Liver (tissue), 9 donors: Measurements from ENCODE around the gene PPP3CA. TPM values are rescaled to one million over a fixed set of nuclear protein-coding genes. Genes with fewer than 3 reads are reported as not detected.

Experiments used
- DNase-seq: peaks from one replicate; pipeline ENCODE4 v3.0.0-alpha.2; 2017; ENCODE audit warnings: low spot score
- H3K27ac ChIP-seq, 2 donors: one replicate each; pipeline ENCODE4 v1.7.0; 2013; ENCODE audit warnings: inconsistent platforms in 2 of 2, low read length in 2 of 2, control low read depth in 1 of 2, low read depth in 1 of 2, mild to moderate bottlenecking in 1 of 2
- H3K27me3 ChIP-seq, 4 donors: one replicate each; pipeline versions ENCODE4 v1.6.1 to v1.7.0; 2013; ENCODE audit warnings: low read length in 3 of 4, inconsistent platforms in 1 of 4, mild to moderate bottlenecking in 1 of 4, moderate library complexity in 1 of 4; ENCODE audit not compliant: control insufficient read depth in 4 of 4, insufficient read depth in 4 of 4
- H3K36me3 ChIP-seq, 4 donors: one replicate each; pipeline versions ENCODE4 v1.6.1 to v1.7.0; 2013; ENCODE audit warnings: low read length in 3 of 4, mild to moderate bottlenecking in 3 of 4, low read depth in 1 of 4, moderate library complexity in 1 of 4; ENCODE audit not compliant: control insufficient read depth in 4 of 4, insufficient read depth in 3 of 4
- H3K4me1 ChIP-seq, 4 donors: one replicate each; pipeline versions ENCODE4 v1.6.1 to v1.7.0; 2013; ENCODE audit warnings: low read length in 3 of 4, mild to moderate bottlenecking in 3 of 4, moderate library complexity in 1 of 4; ENCODE audit not compliant: control insufficient read depth in 4 of 4, insufficient read depth in 4 of 4
- H3K4me3 ChIP-seq, 3 donors: one replicate each; pipeline versions ENCODE4 v1.6.1 to v1.7.0; 2013; ENCODE audit warnings: low read length in 3 of 3, control low read depth in 1 of 3, low read depth in 1 of 3, mild to moderate bottlenecking in 1 of 3
- H3K9ac ChIP-seq, 2 donors: one replicate each; pipeline ENCODE4 v1.7.0; 2013; ENCODE audit warnings: low read length in 2 of 2, mild to moderate bottlenecking in 2 of 2, moderate library complexity in 2 of 2, control low read depth in 1 of 2, low read depth in 1 of 2
- H3K9me3 ChIP-seq, 4 donors: one replicate each; pipeline versions ENCODE4 v1.6.1 to v1.7.0; 2013; ENCODE audit warnings: low read length in 3 of 4; ENCODE audit not compliant: control insufficient read depth in 4 of 4
- EGR1 ChIP-seq, 2 donors: IDR thresholded peaks; 2 replicates each; pipeline ENCODE4 v1.6.1; 2016 to 2018; ENCODE audit warnings: antibody characterized with exemption in 2 of 2, low read depth in 2 of 2
- FOXA1 ChIP-seq: IDR thresholded peaks from 2 replicates; pipeline ENCODE4 v1.6.1; 2016; ENCODE audit warnings: antibody characterized with exemption
- FOXA2 ChIP-seq: IDR thresholded peaks from 2 replicates; pipeline ENCODE4 v1.6.1; 2016; ENCODE audit warnings: antibody characterized with exemption
- GABPA ChIP-seq, 2 donors: IDR thresholded peaks in 1 of 2; conservative IDR thresholded peaks in 1 of 2; 2 replicates each; pipeline ENCODE4 v1.6.1; 2016; ENCODE audit warnings: antibody characterized with exemption in 2 of 2, mild to moderate bottlenecking in 1 of 2, moderate library complexity in 1 of 2
- HNF4A ChIP-seq, 2 donors: conservative IDR thresholded peaks; 2 replicates each; pipeline ENCODE4 v1.6.1; 2016; ENCODE audit warnings: antibody characterized with exemption in 2 of 2, mild to moderate bottlenecking in 2 of 2
- HNF4G ChIP-seq: IDR thresholded peaks from 2 replicates; pipeline ENCODE4 v1.6.1; 2016; ENCODE audit warnings: antibody characterized with exemption
- JUND ChIP-seq, 2 donors: IDR thresholded peaks; 2 replicates each; pipeline ENCODE4 v1.6.1; 2016; ENCODE audit warnings: antibody characterized with exemption in 2 of 2
- NR2F2 ChIP-seq: IDR thresholded peaks from 2 replicates; pipeline ENCODE4 v1.6.1; 2016; ENCODE audit warnings: antibody characterized with exemption
- RAD21 ChIP-seq, 2 donors: IDR thresholded peaks; 2 replicates each; pipeline ENCODE4 v1.6.1; 2016; ENCODE audit warnings: antibody characterized with exemption in 2 of 2, mild to moderate bottlenecking in 2 of 2
- RXRA ChIP-seq, 2 donors: IDR thresholded peaks; 2 replicates each; pipeline ENCODE4 v1.6.1; 2017 to 2018; ENCODE audit warnings: antibody characterized with exemption in 2 of 2, mild to moderate bottlenecking in 1 of 2
- SP1 ChIP-seq: IDR thresholded peaks from 2 replicates; pipeline ENCODE4 v1.6.1; 2018; ENCODE audit warnings: antibody characterized with exemption, mild to moderate bottlenecking
- TAF1 ChIP-seq: conservative IDR thresholded peaks from 2 replicates; pipeline ENCODE4 v1.6.1; 2016; ENCODE audit warnings: antibody characterized with exemption, mild to moderate bottlenecking
- YY1 ChIP-seq: IDR thresholded peaks from 2 replicates; pipeline ENCODE4 v1.6.1; 2016; ENCODE audit warnings: antibody characterized with exemption, mild to moderate bottlenecking
- WGBS: extraction: QIAGEN DNeasy Blood & Tissue Kit; methylation state at CpG from one replicate; pipeline ENCODE4 v1.1.7; 2013; 5-methylcytosine and 5-hydroxymethylcytosine counted together
- polyA plus RNA-seq, 2 donors: library from polyadenylated mRNA; stranded (reverse) in 1 of 2; unstranded in 1 of 2; fragments of 200-250 nt in 1 of 2; fragments of >200 nt in 1 of 2; fragmentation: Nextera tagmentation in 1 of 2; extraction: Ambion mirVana in 1 of 2; gene quantifications; one replicate each; pipeline versions ENCODE4 v1.2.1 to v1.2.3, GENCODE V29; 2013 to 2015
- total RNA-seq, 2 donors: library from RNA; depleted of rRNA; stranded (reverse); fragments of >200 nt; gene quantifications; one replicate each; pipeline ENCODE4 v1.2.3, GENCODE V29; 2014
- TF ChIP-seq, protein P1 (sequence below): IDR thresholded peaks from 2 replicates; pipeline ENCODE4 v1.6.1; 2016; ENCODE audit warnings: antibody characterized with exemption
- TF ChIP-seq, protein P2 (sequence below): IDR thresholded peaks from 2 replicates; pipeline ENCODE4 v1.6.1; 2016; ENCODE audit warnings: antibody characterized with exemption
- TF ChIP-seq, protein P3 (sequence below): fragments of 150-350 bp; IDR thresholded peaks from 2 replicates; pipeline ENCODE4 v1.5.1; 2017; ENCODE audit warnings: improper control_type of control experiment, low read depth, low read length; ENCODE audit not compliant: missing input control
- TF ChIP-seq, protein P4 (sequence below): IDR thresholded peaks from 2 replicates; pipeline ENCODE4 v1.6.1; 2016; ENCODE audit warnings: antibody characterized with exemption, mild to moderate bottlenecking
- TF ChIP-seq, protein P5 (sequence below): IDR thresholded peaks from 2 replicates; pipeline ENCODE4 v1.6.1; 2016; ENCODE audit warnings: antibody characterized with exemption
- donor health status: healthy.
- donor health status: healthy.
- donor health status: healthy.
- donor health status: healthy.
- donor health status: healthy.

The PPP3CA gene
- total and polyA plus RNA-seq, 4 donors: 3.6 to 18.2 (median 14.2) TPM

DNA sequence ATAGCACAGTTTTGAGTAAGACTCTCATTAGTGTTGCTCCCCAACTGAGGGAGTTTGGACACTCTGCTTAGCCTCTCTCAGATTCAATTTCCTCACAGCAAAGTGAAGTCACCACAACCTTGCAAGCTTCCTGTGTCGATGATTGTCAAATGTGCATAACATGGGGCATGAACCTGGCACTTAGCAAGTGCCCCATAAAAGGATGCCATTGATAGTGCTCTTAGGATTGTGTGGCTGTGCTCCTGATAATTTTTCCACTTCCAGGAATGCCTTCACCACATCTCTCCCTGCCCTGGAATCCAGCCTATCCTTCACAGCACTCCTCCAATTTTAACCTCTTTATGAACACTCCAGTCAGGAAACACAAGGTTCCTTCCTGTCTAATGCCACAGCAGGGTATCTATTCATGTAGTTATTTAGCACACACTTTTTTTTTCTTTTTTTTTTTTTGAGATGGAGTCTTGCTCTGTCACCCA, 309.4 kb downstream of the PPP3CA start:
- no peaks in the 10 kb centered on the region for H3K27me3 ChIP-seq
- TF ChIP-seq TAF1 (no peak), FOXA1 (no peak), RAD21 (IDR thresholded peaks at IDR 0.05) (no peak), NR2F2 (no peak), JUND (IDR thresholded peaks at IDR 0.05) (no peak), HNF4G (no peak), SP1 (no peak), HNF4A (conservative IDR thresholded peaks at IDR 0.05) (no peak), FOXA2 (no peak), RXRA (IDR thresholded peaks at IDR 0.05) (no peak), GABPA (IDR thresholded peaks at IDR 0.05 in 1 of 2, conservative IDR thresholded peaks at IDR 0.05 in 1 of 2) (no peak), YY1 (no peak), EGR1 (IDR thresholded peaks at IDR 0.05; ENCODE audit: low read depth in 2 of 2) (no peak)
- TF ChIP-seq, protein P1, sequence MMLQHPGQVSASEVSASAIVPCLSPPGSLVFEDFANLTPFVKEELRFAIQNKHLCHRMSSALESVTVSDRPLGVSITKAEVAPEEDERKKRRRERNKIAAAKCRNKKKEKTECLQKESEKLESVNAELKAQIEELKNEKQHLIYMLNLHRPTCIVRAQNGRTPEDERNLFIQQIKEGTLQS: no peak
- TF ChIP-seq, protein P2, sequence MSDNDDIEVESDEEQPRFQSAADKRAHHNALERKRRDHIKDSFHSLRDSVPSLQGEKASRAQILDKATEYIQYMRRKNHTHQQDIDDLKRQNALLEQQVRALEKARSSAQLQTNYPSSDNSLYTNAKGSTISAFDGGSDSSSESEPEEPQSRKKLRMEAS: no peak
- TF ChIP-seq, protein P3, sequence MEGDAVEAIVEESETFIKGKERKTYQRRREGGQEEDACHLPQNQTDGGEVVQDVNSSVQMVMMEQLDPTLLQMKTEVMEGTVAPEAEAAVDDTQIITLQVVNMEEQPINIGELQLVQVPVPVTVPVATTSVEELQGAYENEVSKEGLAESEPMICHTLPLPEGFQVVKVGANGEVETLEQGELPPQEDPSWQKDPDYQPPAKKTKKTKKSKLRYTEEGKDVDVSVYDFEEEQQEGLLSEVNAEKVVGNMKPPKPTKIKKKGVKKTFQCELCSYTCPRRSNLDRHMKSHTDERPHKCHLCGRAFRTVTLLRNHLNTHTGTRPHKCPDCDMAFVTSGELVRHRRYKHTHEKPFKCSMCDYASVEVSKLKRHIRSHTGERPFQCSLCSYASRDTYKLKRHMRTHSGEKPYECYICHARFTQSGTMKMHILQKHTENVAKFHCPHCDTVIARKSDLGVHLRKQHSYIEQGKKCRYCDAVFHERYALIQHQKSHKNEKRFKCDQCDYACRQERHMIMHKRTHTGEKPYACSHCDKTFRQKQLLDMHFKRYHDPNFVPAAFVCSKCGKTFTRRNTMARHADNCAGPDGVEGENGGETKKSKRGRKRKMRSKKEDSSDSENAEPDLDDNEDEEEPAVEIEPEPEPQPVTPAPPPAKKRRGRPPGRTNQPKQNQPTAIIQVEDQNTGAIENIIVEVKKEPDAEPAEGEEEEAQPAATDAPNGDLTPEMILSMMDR: no peak
- TF ChIP-seq, protein P4, sequence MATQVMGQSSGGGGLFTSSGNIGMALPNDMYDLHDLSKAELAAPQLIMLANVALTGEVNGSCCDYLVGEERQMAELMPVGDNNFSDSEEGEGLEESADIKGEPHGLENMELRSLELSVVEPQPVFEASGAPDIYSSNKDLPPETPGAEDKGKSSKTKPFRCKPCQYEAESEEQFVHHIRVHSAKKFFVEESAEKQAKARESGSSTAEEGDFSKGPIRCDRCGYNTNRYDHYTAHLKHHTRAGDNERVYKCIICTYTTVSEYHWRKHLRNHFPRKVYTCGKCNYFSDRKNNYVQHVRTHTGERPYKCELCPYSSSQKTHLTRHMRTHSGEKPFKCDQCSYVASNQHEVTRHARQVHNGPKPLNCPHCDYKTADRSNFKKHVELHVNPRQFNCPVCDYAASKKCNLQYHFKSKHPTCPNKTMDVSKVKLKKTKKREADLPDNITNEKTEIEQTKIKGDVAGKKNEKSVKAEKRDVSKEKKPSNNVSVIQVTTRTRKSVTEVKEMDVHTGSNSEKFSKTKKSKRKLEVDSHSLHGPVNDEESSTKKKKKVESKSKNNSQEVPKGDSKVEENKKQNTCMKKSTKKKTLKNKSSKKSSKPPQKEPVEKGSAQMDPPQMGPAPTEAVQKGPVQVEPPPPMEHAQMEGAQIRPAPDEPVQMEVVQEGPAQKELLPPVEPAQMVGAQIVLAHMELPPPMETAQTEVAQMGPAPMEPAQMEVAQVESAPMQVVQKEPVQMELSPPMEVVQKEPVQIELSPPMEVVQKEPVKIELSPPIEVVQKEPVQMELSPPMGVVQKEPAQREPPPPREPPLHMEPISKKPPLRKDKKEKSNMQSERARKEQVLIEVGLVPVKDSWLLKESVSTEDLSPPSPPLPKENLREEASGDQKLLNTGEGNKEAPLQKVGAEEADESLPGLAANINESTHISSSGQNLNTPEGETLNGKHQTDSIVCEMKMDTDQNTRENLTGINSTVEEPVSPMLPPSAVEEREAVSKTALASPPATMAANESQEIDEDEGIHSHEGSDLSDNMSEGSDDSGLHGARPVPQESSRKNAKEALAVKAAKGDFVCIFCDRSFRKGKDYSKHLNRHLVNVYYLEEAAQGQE: no peak
- TF ChIP-seq, protein P5, sequence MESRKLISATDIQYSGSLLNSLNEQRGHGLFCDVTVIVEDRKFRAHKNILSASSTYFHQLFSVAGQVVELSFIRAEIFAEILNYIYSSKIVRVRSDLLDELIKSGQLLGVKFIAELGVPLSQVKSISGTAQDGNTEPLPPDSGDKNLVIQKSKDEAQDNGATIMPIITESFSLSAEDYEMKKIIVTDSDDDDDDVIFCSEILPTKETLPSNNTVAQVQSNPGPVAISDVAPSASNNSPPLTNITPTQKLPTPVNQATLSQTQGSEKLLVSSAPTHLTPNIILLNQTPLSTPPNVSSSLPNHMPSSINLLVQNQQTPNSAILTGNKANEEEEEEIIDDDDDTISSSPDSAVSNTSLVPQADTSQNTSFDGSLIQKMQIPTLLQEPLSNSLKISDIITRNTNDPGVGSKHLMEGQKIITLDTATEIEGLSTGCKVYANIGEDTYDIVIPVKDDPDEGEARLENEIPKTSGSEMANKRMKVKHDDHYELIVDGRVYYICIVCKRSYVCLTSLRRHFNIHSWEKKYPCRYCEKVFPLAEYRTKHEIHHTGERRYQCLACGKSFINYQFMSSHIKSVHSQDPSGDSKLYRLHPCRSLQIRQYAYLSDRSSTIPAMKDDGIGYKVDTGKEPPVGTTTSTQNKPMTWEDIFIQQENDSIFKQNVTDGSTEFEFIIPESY: no peak
- 83% methylated on average over 1 of the region's 1 CpG for WGBS
- H3K9me3 ChIP-seq: no peaks in the 10 kb centered on the region
- no peak overlapping the region for H3K9ac ChIP-seq
- DNase-seq: no peak
- peaks cover 2 to 8% (median 6%) of the 10 kb centered on the region in 4 donors for H3K36me3 ChIP-seq
- no peak overlapping the region for H3K4me3 ChIP-seq
- H3K27ac ChIP-seq: no peak overlapping the region
- H3K4me1 ChIP-seq: peaks cover 0 to 1% (median 0%) of the 10 kb centered on the region in 4 donors
